ENCODE data around the gene CD83.

The CD83 gene

GRCh38 chr6:14151773-14152172 is 34.2 kb downstream of the CD83 start:
- FAIRE-seq: no peak

- no peak for FAIRE-seq
Measured at GRCh38 chr6:14153228-14153627, 35.7 kb downstream of the CD83 start.

GRCh38 chr6:14159090-14159489 is 41.5 kb downstream of the CD83 start:
- FAIRE-seq: no peak

- FAIRE-seq: no peak
Measured at GRCh38 chr6:14162826-14163225, 45.3 kb downstream of the CD83 start.

GRCh38 chr6:14165091-14165490 is 47.5 kb downstream of the CD83 start:
- FAIRE-seq: no peak

- FAIRE-seq: peak; percentile 24
Measured at GRCh38 chr6:14166839-14167238, 49.3 kb downstream of the CD83 start.

GRCh38 chr6:14170128-14170527 is 52.6 kb downstream of the CD83 start:
- no peak for FAIRE-seq

GRCh38 chr6:14172562-14172961 is 55.0 kb downstream of the CD83 start:
- FAIRE-seq: no peak

- FAIRE-seq: no peak
Measured at GRCh38 chr6:14174226-14174625, 56.7 kb downstream of the CD83 start.

GRCh38 chr6:14174996-14175395 is 57.4 kb downstream of the CD83 start:
- no peak for FAIRE-seq

GRCh38 chr6:14176429-14176828 is 58.9 kb downstream of the CD83 start:
- FAIRE-seq: no peak

- no peak for FAIRE-seq
Measured at GRCh38 chr6:14177413-14178082, 60.0 kb downstream of the CD83 start.

GRCh38 chr6:14178083-14178445 is 60.5 kb downstream of the CD83 start:
- no peak for FAIRE-seq

- FAIRE-seq: no peak
Measured at GRCh38 chr6:14180609-14181008, 63.0 kb downstream of the CD83 start.

GRCh38 chr6:14182916-14183315 is 65.3 kb downstream of the CD83 start:
- FAIRE-seq: no peak

Data from islet of Langerhans (tissue), 1 donor.